ENCODE measurements around the gene ZHX3. TPM values are rescaled to one million over a fixed set of nuclear protein-coding genes. Genes with fewer than 3 reads are reported as not detected.

Gene ZHX3
- total RNA-seq, 1 experiment from 2014 or later: 22.7 TPM

DNA sequence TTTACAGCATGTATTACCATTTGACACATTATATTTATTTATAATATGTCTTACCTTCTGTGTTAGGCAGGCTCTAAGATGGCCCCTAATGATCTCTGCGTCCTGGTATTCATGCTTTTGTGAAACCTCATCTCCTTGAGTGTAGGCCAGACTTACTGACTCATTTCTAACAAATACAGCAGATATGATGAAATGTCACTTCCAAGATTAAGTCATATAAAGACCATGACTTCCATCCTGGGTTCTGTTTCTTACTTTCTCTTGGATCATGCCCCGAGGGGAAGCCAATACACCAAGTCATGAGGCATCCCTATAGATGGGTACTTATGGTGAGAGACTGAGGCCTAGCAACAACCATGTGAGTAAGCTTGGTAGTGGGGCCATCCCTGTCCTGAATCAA lies 30.2 kb downstream of the ZHX3 start:
- H3K4me1 Mint-ChIP-seq (ENCODE audit: low read depth, unreplicated experiment): no peaks in the 10 kb centered on the region
- no TSS peak for BruUV-seq (replicated peaks)
- peaks cover 8% of the 10 kb centered on the region for H3K9me3 Mint-ChIP-seq (ENCODE audit: low read depth, unreplicated experiment)
- intact Hi-C loops (cut with micrococcal nuclease; ENCODE audit: unreplicated experiment): no loop called here
- TF ChIP-seq, protein P1, sequence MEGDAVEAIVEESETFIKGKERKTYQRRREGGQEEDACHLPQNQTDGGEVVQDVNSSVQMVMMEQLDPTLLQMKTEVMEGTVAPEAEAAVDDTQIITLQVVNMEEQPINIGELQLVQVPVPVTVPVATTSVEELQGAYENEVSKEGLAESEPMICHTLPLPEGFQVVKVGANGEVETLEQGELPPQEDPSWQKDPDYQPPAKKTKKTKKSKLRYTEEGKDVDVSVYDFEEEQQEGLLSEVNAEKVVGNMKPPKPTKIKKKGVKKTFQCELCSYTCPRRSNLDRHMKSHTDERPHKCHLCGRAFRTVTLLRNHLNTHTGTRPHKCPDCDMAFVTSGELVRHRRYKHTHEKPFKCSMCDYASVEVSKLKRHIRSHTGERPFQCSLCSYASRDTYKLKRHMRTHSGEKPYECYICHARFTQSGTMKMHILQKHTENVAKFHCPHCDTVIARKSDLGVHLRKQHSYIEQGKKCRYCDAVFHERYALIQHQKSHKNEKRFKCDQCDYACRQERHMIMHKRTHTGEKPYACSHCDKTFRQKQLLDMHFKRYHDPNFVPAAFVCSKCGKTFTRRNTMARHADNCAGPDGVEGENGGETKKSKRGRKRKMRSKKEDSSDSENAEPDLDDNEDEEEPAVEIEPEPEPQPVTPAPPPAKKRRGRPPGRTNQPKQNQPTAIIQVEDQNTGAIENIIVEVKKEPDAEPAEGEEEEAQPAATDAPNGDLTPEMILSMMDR (IDR thresholded peaks at IDR 0.05; ENCODE audit: unreplicated experiment): no peak
- H3K27me3 Mint-ChIP-seq (ENCODE audit: unreplicated experiment): no peaks in the 10 kb centered on the region
- H3K27ac Mint-ChIP-seq (ENCODE audit: unreplicated experiment): no peak overlapping the region
- CTCF ChIA-PET: no interaction called here
- H3K36me3 Mint-ChIP-seq (ENCODE audit: insufficient read depth, unreplicated experiment): no peaks in the 10 kb centered on the region
- H3K4me3 Mint-ChIP-seq (ENCODE audit: low read depth, unreplicated experiment): no peak overlapping the region
- no peak for DNase-seq

- Mint-ChIP-seq H3K36me3 (ENCODE audit: insufficient read depth, unreplicated experiment) (no peaks in the 10 kb centered on the region), H3K4me1 (ENCODE audit: low read depth, unreplicated experiment) (no peaks in the 10 kb centered on the region), H3K27ac (ENCODE audit: unreplicated experiment) (no peak overlapping the region), H3K4me3 (ENCODE audit: low read depth, unreplicated experiment) (no peak overlapping the region), H3K9me3 (ENCODE audit: low read depth, unreplicated experiment) (peaks cover 8% of the 10 kb centered on the region), H3K27me3 (ENCODE audit: unreplicated experiment) (no peaks in the 10 kb centered on the region)
- DNase-seq: no peak
- CTCF ChIA-PET: no interaction called here
- intact Hi-C loops (cut with micrococcal nuclease; ENCODE audit: unreplicated experiment): no loop called here
- no TSS peak for BruUV-seq (replicated peaks)
- TF ChIP-seq, protein P1 (IDR thresholded peaks at IDR 0.05; ENCODE audit: unreplicated experiment): no peak
These were observed 31.2 kb downstream of the ZHX3 start for GRCh38 chr20:41286240-41286851.

- BruUV-seq (replicated peaks): no TSS peak
- intact Hi-C loops (cut with micrococcal nuclease; ENCODE audit: unreplicated experiment): no loop called here
- H3K4me3 Mint-ChIP-seq (ENCODE audit: low read depth, unreplicated experiment): no peak overlapping the region
- H3K36me3 Mint-ChIP-seq (ENCODE audit: insufficient read depth, unreplicated experiment): no peaks in the 10 kb centered on the region
- H3K4me1 Mint-ChIP-seq (ENCODE audit: low read depth, unreplicated experiment): peaks cover 8% of the 10 kb centered on the region
- no peaks in the 10 kb centered on the region for H3K27me3 Mint-ChIP-seq (ENCODE audit: unreplicated experiment)
- CTCF ChIA-PET: no interaction called here
- no peak for DNase-seq
- TF ChIP-seq, protein P1 (IDR thresholded peaks at IDR 0.05; ENCODE audit: unreplicated experiment): no peak
- no peaks in the 10 kb centered on the region for H3K9me3 Mint-ChIP-seq (ENCODE audit: low read depth, unreplicated experiment)
- H3K27ac Mint-ChIP-seq (ENCODE audit: unreplicated experiment): no peak overlapping the region
These were observed 37.8 kb downstream of the ZHX3 start for GRCh38 chr20:41279546-41280225.

- no peak for DNase-seq
- peaks cover 8% of the 10 kb centered on the region for H3K4me1 Mint-ChIP-seq (ENCODE audit: low read depth, unreplicated experiment)
- no peaks in the 10 kb centered on the region for H3K36me3 Mint-ChIP-seq (ENCODE audit: insufficient read depth, unreplicated experiment)
- intact Hi-C loops (cut with micrococcal nuclease; ENCODE audit: unreplicated experiment): no loop called here
- TF ChIP-seq, protein P1 (IDR thresholded peaks at IDR 0.05; ENCODE audit: unreplicated experiment): no peak
- H3K4me3 Mint-ChIP-seq (ENCODE audit: low read depth, unreplicated experiment): no peak overlapping the region
- CTCF ChIA-PET: no interaction called here
- no TSS peak for BruUV-seq (replicated peaks)
- no peak overlapping the region for H3K27ac Mint-ChIP-seq (ENCODE audit: unreplicated experiment)
- H3K9me3 Mint-ChIP-seq (ENCODE audit: low read depth, unreplicated experiment): no peaks in the 10 kb centered on the region
- no peaks in the 10 kb centered on the region for H3K27me3 Mint-ChIP-seq (ENCODE audit: unreplicated experiment)
These were observed 38.6 kb downstream of the ZHX3 start for GRCh38 chr20:41278936-41279335.
